ENCODE results near the gene HSPB6. TPM values are rescaled to one million over a fixed set of nuclear protein-coding genes. Genes with fewer than 3 reads are reported as not detected.
A peak's percentile ranks its signal among the peaks of the same experiment; 100 is the strongest.
"Not testable (repeated sequence)": the region's sequence is repeated elsewhere in the genome, so short reads cannot be mapped to it uniquely, and the experiment has no call there.

Gene HSPB6
- total RNA-seq: 100 to 1,000 TPM; 210 to 251 TPM
- long read RNA-seq: 0 reads

DNA sequence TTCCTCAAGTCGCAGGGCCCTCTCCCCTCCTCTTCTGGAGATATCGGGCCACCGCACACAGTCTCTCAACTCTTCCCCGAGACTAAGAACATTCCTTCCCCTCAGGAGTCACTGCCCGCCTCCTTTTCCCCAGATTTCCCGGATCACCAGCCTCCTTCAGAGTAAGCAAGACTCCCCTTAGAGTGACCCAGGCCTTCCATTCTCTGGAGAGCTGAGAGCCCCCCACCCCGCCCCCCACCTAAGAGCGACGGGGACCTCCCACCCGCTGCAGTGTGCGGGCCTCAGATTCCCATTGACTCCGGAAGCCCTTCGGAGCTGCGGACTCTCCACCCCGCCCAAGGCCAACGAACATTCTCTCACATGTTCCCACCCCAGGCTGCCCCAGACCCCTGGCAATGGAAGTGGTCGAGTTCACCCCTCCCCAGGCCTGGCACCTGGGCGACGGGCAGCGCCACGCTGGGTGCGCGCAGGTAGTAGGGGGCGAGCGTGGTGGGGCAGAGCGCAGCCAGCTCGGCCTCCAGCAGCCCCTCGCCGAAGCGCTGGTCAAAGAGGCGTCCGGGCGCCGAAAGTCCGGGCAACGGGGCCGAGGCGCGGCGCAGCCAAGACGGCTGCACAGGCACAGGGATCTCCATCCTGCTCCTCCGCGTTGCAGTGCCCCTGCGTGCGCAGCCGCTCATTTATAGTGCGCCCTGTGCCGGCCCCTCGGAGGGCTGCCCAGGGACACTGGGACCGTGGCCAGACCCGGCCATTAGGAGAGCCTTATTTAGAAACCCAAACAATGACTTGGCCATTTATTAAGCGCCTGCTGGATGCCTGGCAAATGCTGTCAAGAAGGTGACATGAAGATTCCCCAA lies at the start of gene HSPB6:
HSPB6 (minus strand) TSS at position 653 of the 854 bp plus-strand sequence; CDS start at position 632, 21 bp downstream.
- ATAC-seq (peak; percentile 40 to 45), DNase-seq (peak; percentile 84)
- intact Hi-C loops (cut with DNase I): no loop called here

DNA sequence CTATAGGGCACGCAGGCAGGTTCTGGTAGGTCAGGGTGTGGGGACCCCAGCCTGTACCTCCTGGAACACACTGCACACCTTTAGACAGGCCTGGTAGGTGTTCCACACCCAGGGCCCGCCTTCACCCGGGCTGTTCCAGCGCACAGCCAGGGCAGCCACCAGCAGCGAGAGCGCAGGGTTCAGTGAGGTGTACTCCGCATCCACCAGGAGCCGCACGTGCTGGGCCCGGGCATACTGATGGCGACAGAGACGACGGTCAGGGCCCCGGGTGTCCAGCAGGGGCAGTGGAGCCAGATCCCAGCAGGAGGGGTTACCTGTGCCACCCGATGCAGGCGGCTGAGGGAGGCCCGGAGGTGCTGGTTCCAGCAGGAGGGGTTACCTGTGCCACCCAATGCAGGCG lies 49.8 kb upstream of the HSPB6 start:
- ATAC-seq: no peak
- DNase-seq: no peak
- intact Hi-C loops (cut with DNase I): no loop called here

GRCh38 chr19:35805526-35806102 lies 48.8 kb upstream of the HSPB6 start:
- DNase-seq (no peak), ATAC-seq (no peak)
- intact Hi-C loops (cut with DNase I): no loop called here

GRCh38 chr19:35801828-35802227 lies 45.0 kb upstream of the HSPB6 start:
- DNase-seq (no peak), ATAC-seq (no peak)
- intact Hi-C loops (cut with DNase I): no loop called here

DNA sequence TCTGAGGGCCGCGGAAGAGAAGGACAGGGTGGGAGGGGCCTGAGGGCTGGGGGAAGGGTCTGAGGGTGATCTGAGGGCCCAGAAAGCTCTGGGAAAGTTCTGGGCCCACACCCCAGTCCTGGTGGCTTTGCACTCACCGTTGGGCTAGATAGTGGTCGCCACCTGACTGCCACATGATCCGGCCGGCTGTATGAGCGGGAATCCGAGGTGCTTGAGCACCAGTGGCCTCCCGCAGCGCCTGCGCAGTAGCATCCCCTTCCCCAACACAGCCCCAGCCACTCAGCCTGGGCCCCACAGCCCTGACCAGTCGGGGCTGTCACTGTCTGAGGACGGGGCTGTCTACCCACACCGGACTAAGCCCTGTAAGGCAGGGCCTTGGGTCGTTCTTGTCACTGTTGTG lies 40.8 kb upstream of the HSPB6 start:
- intact Hi-C loops (cut with DNase I): no loop called here
- peak in 1 of 2 donors; percentile 57 for ATAC-seq
- DNase-seq: no peak

GRCh38 chr19:35796645-35797542 lies 40.1 kb upstream of the HSPB6 start:
- ATAC-seq (no peak), DNase-seq (no peak)
- intact Hi-C loops (cut with DNase I): no loop called here

DNA sequence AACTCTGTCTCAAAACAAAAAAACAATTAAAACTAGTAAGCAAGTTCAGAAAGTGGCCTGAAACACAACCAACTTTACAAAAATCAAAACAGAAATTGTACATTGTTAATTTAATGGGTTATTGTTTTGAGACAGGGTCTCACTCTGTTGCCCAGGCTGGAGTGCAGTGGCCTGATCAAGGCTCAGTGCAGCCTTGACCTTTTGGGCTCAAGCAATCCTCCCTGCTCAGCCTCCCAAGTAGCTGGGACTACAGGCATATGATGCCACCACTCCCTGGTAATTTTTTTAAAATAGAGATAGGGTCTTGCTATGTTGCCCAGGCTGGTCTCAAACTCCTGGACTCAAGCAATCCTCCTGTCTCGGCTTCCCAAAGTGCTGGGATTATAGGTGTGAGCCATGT lies 38.7 kb upstream of the HSPB6 start:
- ATAC-seq, DNase-seq: not testable (repeated sequence)

DNA sequence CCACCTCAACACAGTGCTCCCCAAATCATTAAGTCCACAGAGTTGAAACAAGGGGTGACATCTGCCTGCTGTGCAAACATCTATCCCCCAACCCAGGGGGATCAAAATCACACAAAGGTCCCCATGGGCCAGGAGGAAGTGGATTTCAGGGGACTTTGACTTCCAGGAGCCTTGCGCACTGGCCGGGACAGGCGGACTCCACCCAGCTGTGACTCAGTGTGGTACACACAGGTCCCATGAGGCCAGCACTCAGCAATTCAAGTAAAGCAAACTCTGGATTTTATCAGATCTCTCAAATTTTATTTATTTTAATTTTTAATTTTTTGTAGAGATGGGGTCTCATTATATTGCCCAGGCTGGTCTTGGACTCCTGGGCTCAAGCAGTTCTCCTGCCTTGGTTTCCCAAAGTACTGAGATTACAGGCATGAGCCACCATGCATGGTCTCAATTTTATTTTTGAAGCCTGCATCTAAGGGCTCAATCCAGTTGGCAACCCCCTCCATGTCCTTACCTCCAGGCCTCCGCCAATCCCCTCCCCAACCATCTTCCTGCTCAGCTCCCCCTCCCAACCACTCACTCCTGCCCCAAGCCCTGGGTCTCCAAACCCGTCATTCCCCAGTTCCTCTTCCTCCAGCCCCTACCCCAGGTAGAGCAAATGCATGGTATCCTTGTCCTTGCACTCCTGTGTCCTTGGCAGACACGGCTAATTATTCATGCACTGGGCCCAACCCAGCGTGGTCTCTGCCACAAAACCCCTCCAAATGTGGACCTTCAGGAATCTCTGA lies 36.7 kb upstream of the HSPB6 start:
- intact Hi-C loops (cut with DNase I): no loop called here
- DNase-seq (no peak), ATAC-seq (no peak)

More for the DNA sequence above, 38.7 kb upstream of the HSPB6 start:
- intact Hi-C loops (cut with DNase I): not testable (repeated sequence)

DNA sequence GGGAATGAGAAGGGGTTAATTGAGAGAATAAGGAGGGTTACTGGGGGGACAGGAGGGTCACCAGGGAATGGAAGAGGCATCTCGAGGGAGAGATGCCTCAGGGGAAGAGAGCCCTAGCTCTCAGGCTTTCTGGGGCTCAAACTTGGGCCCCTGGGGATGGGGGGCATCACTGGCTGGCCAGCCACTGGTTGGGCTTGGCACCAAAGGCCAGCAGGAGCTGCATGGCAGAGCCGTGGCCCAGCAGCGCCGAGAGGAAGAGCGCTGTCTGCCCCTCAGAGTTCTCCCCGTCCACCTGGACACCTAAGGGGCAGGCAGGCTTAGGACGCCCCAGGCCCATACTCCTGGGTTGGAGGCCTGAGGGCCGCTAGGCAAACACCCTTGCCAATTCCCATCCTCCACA lies 36.1 kb upstream of the HSPB6 start:
- DNase-seq (no peak), ATAC-seq (no peak)
- intact Hi-C loops (cut with DNase I): no loop called here

DNA sequence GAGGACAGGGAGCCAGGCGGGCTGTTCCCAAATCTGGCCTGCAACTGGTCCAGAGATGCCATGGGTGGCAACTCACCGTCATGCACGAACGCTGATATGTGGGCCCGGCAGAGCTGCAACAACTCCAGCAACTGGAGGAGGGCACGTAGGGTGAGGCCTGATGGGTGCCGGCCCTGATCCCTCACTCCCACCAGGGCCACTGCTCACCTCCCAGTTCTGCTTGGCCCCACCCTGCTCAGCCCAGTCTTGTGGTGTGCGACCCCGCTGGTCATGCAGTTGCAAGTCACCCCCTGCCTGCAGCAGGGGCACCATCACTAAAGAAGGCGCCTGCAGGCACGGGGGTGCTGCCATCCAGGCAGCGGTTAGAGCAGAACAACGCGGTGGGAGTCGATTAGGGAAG lies 35.5 kb upstream of the HSPB6 start:
- ATAC-seq (no peak), DNase-seq (no peak)
- intact Hi-C loops (cut with DNase I): no loop called here

- DNase-seq (no peak), ATAC-seq (no peak)
- intact Hi-C loops (cut with DNase I): no loop called here
Observed at GRCh38 chr19:35791814-35792279, 35.0 kb upstream of the HSPB6 start.

DNA sequence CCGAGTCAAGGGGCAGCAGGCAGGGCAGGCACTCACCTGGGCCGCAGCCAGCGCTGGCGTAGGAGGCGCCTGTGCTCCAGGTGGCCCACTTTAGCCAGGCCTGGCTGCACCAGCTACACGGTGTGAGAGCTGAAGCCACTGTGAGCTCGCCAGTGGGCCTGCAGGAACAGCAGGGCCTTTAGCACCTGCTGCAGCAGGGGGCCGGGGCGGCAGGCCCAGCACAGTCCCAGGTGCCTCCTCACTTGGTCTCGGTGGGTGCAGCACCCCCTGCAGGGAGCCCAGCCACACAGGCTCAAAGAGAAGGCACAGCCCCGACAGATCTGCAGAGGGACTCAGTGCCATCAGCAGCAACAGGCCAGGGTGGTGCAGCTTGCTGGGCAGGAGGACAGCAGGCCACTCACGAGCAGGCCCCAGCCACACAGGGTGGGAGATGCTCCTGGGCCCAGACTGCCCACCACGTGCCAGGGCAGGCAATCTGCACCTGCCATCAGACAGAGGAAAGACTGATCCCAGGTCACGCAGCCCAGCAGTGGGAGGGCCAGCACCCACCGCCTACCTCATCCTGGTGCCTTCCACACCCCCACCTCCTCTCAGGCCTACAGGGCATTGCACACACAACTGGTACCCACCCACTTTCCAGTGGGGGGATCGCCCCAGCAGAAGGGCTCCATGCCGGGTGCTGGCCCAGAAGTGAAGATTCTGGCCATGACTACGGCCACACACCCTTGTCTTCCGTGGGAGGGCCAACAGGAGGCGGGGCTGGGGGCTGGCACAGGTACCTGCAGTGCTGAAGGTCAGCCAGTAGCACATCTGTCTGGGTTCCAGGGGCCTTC lies 34.4 kb upstream of the HSPB6 start:
- intact Hi-C loops (cut with DNase I): no loop called here
- no peak for ATAC-seq
- no peak for DNase-seq

DNA sequence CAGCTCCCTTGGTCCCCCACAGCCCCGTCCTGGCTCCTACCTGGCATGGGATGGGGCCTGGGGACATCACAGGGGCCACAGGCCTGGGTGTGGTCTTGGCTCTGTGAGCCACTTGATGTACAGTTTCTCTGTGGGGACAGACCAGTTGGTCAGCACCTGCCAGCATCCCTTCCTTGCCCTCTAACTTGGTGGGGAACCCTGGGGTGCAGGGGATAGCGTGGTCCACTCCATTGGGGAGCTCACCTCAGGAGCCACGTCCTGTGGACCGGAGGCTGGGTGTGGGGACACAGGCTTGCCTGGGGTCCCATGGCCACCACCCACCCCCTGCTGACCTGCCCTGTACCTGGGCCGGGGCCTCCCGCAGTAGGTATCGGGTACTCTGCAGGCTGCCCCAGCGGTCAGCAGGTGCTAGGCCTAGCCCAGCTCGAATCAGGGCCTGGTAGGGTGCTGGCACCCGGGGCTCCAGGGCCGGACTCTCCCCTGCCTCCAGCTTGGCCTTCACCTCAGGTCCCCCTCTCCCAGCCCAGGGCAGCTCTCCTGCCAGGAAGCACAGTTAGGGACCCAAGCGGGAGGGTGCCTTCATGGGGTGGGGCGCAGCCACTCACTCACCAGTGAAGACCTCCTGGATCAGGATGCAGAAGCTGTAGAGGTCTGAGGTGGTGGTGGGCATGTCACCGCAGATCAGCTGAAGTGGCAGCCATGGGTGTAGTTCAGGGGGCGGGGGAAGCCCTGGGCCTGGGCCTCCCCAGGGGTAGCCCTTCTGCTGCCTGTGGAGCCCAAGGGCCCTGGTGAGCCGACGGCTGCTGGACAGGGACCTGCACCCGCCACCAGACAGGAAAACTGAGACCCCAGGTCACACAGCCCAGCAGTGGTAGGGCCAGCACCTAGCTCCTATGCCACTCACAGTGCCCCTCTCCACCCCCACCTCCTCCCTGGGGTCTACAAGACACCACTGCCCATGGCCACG lies 33.4 kb upstream of the HSPB6 start:
- ATAC-seq: no peak
- no peak for DNase-seq
- intact Hi-C loops (cut with DNase I): no loop called here

- DNase-seq: no peak
- no peak for ATAC-seq
- intact Hi-C loops (cut with DNase I): no loop called here
Observed at GRCh38 chr19:35789195-35789977, 32.6 kb upstream of the HSPB6 start.

DNA sequence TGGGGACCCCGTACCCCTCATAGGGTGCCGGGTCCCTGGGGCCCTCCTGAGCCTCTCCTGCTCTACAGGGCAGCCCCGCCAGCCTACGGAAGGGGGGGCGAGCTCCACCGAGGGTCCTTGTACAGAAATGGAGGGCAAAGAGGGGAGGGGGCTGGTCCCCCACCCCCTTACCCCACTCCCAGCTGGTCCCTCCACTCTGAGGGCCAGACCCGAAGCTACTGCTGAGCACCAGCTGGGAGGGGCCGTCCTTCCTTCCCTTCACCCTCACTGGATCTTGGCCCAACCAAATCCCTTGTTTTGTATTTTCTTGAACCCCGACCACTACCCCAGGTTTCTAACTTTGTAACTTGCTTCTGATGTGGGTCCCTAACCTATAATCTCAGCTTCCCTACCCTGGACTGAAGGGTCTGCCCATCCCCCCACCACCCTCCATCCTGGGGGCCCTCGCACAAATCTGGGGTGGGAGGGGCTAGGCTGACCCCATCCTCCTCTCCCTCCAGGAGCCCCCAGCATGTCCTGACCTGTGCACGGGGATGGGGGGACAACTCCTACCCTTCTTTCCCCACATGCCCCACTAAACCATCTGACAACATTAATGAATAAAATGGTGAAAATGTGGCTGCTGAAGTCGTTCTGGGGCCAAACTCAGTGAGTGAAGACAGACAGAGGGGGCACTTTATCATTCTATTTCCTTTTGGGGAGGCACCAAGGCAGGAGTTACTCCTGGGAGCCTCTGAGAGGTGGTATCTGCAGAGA lies 31.6 kb upstream of the HSPB6 start:
- DNase-seq (no peak), ATAC-seq (no peak)
- intact Hi-C loops (cut with DNase I): no loop called here
